ENCODE results near the gene RNF220. TPM values are rescaled to one million over a fixed set of nuclear protein-coding genes. Genes with fewer than 3 reads are reported as not detected.

RNF220 gene
- total RNA-seq, 1 experiment from 2014 or later: 66.6 TPM

- BruUV-seq (replicated peaks): no TSS peak
- TF ChIP-seq EZH2 (IDR thresholded peaks at IDR 0.05; ENCODE audit: low read length, unreplicated experiment): no peak
- TF ChIP-seq EZH2phosphoT487 (IDR thresholded peaks at IDR 0.05; ENCODE audit: borderline replicate concordance, low read length): no peak
- TF ChIP-seq CTCF (conservative IDR thresholded peaks at IDR 0.05; ENCODE audit: low read depth, low read length): no peak
- H3K27me3 ChIP-seq (ENCODE audit: low read length): no peaks in the 10 kb centered on the region
Observed at GRCh38 chr1:44442791-44443190, 37.7 kb downstream of the RNF220 start.

GRCh38 chr1:44447051-44447810 lies 42.2 kb downstream of the RNF220 start:
- Histone ChIP-seq H3K9me3 (ENCODE audit: low read length) (no peaks in the 10 kb centered on the region), H3K4me1 (ENCODE audit: insufficient read depth, low read length) (no peaks in the 10 kb centered on the region), H3K9me2 (replicated peaks; ENCODE audit: low read length) (no peaks in the 10 kb centered on the region), H3K27me3 (ENCODE audit: low read length) (no peaks in the 10 kb centered on the region), H3K79me2 (ENCODE audit: low read length) (no peaks in the 10 kb centered on the region), H3K27ac (ENCODE audit: low read length) (no peak overlapping the region), H3K9ac (ENCODE audit: low read length) (no peak overlapping the region), H3F3A (ENCODE audit: low read length, unreplicated experiment) (no peaks in the 10 kb centered on the region), H3K4me2 (ENCODE audit: low read length) (no peak overlapping the region), H2AFZ (ENCODE audit: low read length) (no peak overlapping the region), H4K20me1 (ENCODE audit: low read length) (no peaks in the 10 kb centered on the region), H3K36me3 (ENCODE audit: low read depth, low read length) (no peaks in the 10 kb centered on the region), H3K4me3 (ENCODE audit: low read length) (no peak overlapping the region)
- ATAC-seq: no peak
- POLR2A ChIA-PET (ENCODE audit: unreplicated experiment): no interaction called here
- intact Hi-C loops (cut with micrococcal nuclease): no loop called here
- CTCF ChIA-PET: interaction anchor here (0.5 kb wide), 1 partner anchor 230 kb away, joined by 3 read pairs; no protein-coding TSS in a partner anchor
- DNase-seq: no peak
- no peak for TF ChIP-seq EZH2 (IDR thresholded peaks at IDR 0.05; ENCODE audit: low read length, unreplicated experiment)
- TF ChIP-seq CTCF (conservative IDR thresholded peaks at IDR 0.05; ENCODE audit: low read depth, low read length): no peak
- no peak for TF ChIP-seq EZH2phosphoT487 (IDR thresholded peaks at IDR 0.05; ENCODE audit: borderline replicate concordance, low read length)
- BruUV-seq (replicated peaks): no TSS peak

More at GRCh38 chr1:44442791-44443190, 37.7 kb downstream of the RNF220 start:
- Histone ChIP-seq H3K4me1 (ENCODE audit: insufficient read depth, low read length) (no peaks in the 10 kb centered on the region), H3K9me3 (ENCODE audit: low read length) (no peaks in the 10 kb centered on the region), H3K9me2 (replicated peaks; ENCODE audit: low read length) (no peaks in the 10 kb centered on the region), H3K36me3 (ENCODE audit: low read depth, low read length) (no peaks in the 10 kb centered on the region), H2AFZ (ENCODE audit: low read length) (no peak overlapping the region), H4K20me1 (ENCODE audit: low read length) (no peaks in the 10 kb centered on the region), H3K27ac (ENCODE audit: low read length) (no peak overlapping the region), H3K4me3 (ENCODE audit: low read length) (no peak overlapping the region), H3K4me2 (ENCODE audit: low read length) (no peak overlapping the region), H3K79me2 (ENCODE audit: low read length) (no peaks in the 10 kb centered on the region), H3F3A (ENCODE audit: low read length, unreplicated experiment) (no peaks in the 10 kb centered on the region), H3K9ac (ENCODE audit: low read length) (no peak overlapping the region)
- ATAC-seq (no peak), DNase-seq (no peak)
- ChIA-PET POLR2A (ENCODE audit: unreplicated experiment) (no interaction called here), CTCF (no interaction called here)
- intact Hi-C loops (cut with micrococcal nuclease): no loop called here

- Histone ChIP-seq H3K27me3 (ENCODE audit: low read length) (0 out of 2 replicates have a peak, but pooled peaks cover 6% of the 10 kb centered on the region), H2AFZ (ENCODE audit: low read length) (no peak overlapping the region), H3K79me2 (ENCODE audit: low read length) (no peaks in the 10 kb centered on the region), H3K9ac (ENCODE audit: low read length) (no peak overlapping the region), H3K4me1 (ENCODE audit: insufficient read depth, low read length) (no peaks in the 10 kb centered on the region), H4K20me1 (ENCODE audit: low read length) (no peaks in the 10 kb centered on the region), H3K27ac (ENCODE audit: low read length) (no peak overlapping the region), H3K9me3 (ENCODE audit: low read length) (no peaks in the 10 kb centered on the region), H3K9me2 (replicated peaks; ENCODE audit: low read length) (no peaks in the 10 kb centered on the region), H3K36me3 (ENCODE audit: low read depth, low read length) (no peaks in the 10 kb centered on the region), H3K4me2 (ENCODE audit: low read length) (no peak overlapping the region), H3K4me3 (ENCODE audit: low read length) (no peak overlapping the region), H3F3A (ENCODE audit: low read length, unreplicated experiment) (no peaks in the 10 kb centered on the region)
- DNase-seq: no peak
- TF ChIP-seq EZH2phosphoT487 (IDR thresholded peaks at IDR 0.05; ENCODE audit: borderline replicate concordance, low read length) (no peak), CTCF (conservative IDR thresholded peaks at IDR 0.05; ENCODE audit: low read depth, low read length) (no peak), EZH2 (IDR thresholded peaks at IDR 0.05; ENCODE audit: low read length, unreplicated experiment) (no peak)
- POLR2A ChIA-PET (ENCODE audit: unreplicated experiment): no interaction called here
- no peak for ATAC-seq
- intact Hi-C loops (cut with micrococcal nuclease): no loop called here
- CTCF ChIA-PET: no interaction called here
- BruUV-seq (replicated peaks): no TSS peak
Observed at GRCh38 chr1:44453798-44454349, 48.8 kb downstream of the RNF220 start.
